Motor neuron (in vitro differentiated cells): Measurements from ENCODE around the gene ACOX3. TPM values are rescaled to one million over a fixed set of nuclear protein-coding genes. Genes with fewer than 3 reads are reported as not detected.
"Not testable (repeated sequence)": the region's sequence is repeated elsewhere in the genome, so short reads cannot be mapped to it uniquely, and the experiment has no call there.

Experiments used
- ATAC-seq, 8 experiments: fragments of 200-7000 bp; cut with Tn5 transposase; replicated peaks in 6 of 8; 2 replicates each; pipeline ENCODE4 v1.8.0; 2021; ENCODE audit warnings: mild to moderate bottlenecking in 8 of 8, moderate library complexity in 8 of 8
- H3K27ac ChIP-seq, 2 donors: fragments of 250-450 bp; sonication (Bioruptor Pico); 2 replicates each; pipeline ENCODE4 v1.9.0; 2021; ENCODE audit warnings: antibody characterized with exemption in 2 of 2, mild to moderate bottlenecking in 2 of 2, moderate library complexity in 1 of 2
- H3K4me1 ChIP-seq, 2 donors: fragments of 250-450 bp; sonication (Bioruptor Pico); replicated peaks in 1 of 2; 2 replicates each; pipeline ENCODE4 v1.6.1; 2021; ENCODE audit warnings: antibody characterized with exemption in 2 of 2, mild to moderate bottlenecking in 2 of 2, moderate library complexity in 1 of 2
- H3K4me3 ChIP-seq, 5 donors: fragments of 250-450 bp; sonication (Bioruptor Pico); 2 replicates each; pipeline ENCODE4 v1.9.0; 2021; ENCODE audit warnings: antibody characterized with exemption in 5 of 5, mild to moderate bottlenecking in 5 of 5, moderate library complexity in 4 of 5
- WGBS, 10 experiments: fragments of 450-650 bp; shearing (Covaris generic); methylation state at CpG; one replicate each; pipeline ENCODE4 v1.0.0; 2022; 5-methylcytosine and 5-hydroxymethylcytosine counted together
- in situ Hi-C, 9 experiments: fragments of 400-800 bp; cut with MboI; loops; one replicate each; pipeline ENCODE4 v1.15.0; 2021; ENCODE audit warnings: low sequenced_read_pairs in 9 of 9, low pct_unique_long_range_greater_than_20kb in 2 of 9; ENCODE audit not compliant: unreplicated experiment in 9 of 9
- total RNA-seq, 8 experiments: library from RNA; unstranded; fragments of 300-600 nt; gene quantifications; 2 replicates each; pipeline versions ENCODE4 v1.2.3 to v1.2.4, GENCODE V29; 2022

Gene ACOX3
- total RNA-seq, 8 experiments from 2014 or later, result 6.9 to 19.7 (median 12.6) TPM

GRCh38 chr4:8386131-8386530 lies 54.4 kb downstream of the ACOX3 start:
- ATAC-seq, H3K4me3 ChIP-seq, H3K27ac ChIP-seq, in situ Hi-C loops: not testable (repeated sequence)
- H3K4me1 ChIP-seq, result peaks cover under 1 to 13% of the 10 kb centered on the region in 2 donors
- WGBS, 10 experiments, result 48 to 94% (median 87%) methylated on average over 3 to 10 of the region's 13 CpGs; no CpG with 5 or more reads in 1 of the 10 experiments

- H3K4me3 ChIP-seq, result no peak overlapping the region
- peaks cover 0 to 10% of the 10 kb centered on the region in 2 donors for H3K4me1 ChIP-seq
- WGBS, 10 experiments, result 13 to 96% (median 88%) methylated on average over 1 to 8 of the region's 11 CpGs; no CpG with 5 or more reads in 3 of the 10 experiments
- no peak overlapping the region for H3K27ac ChIP-seq
- in situ Hi-C loops, result no loop called here
- ATAC-seq, result no peak
Observed at GRCh38 chr4:8385611-8386010, 54.9 kb downstream of the ACOX3 start.

- Histone ChIP-seq H3K4me1 (peaks cover 0 to 6% of the 10 kb centered on the region in 2 donors), H3K4me3 (no peak overlapping the region), H3K27ac (no peak overlapping the region)
- peak in 1 of 8 experiments; percentile 9 for ATAC-seq
- in situ Hi-C loops, result no loop called here
- 71 to 100% (median 82%) methylated on average over 1 to 9 of the region's 9 CpGs; no CpG with 5 or more reads in 4 of the 10 experiments for WGBS, 10 experiments
Observed at GRCh38 chr4:8385106-8385505, 55.4 kb downstream of the ACOX3 start.

- Histone ChIP-seq H3K27ac (no peak overlapping the region), H3K4me3 (no peak overlapping the region), H3K4me1 (peaks cover 0 to 6% of the 10 kb centered on the region in 2 donors)
- in situ Hi-C loops, result no loop called here
- ATAC-seq, result no peak
- WGBS, 10 experiments, result 60 to 100% (median 98%) methylated on average over 1 to 14 of the region's 26 CpGs; no CpG with 5 or more reads in 3 of the 10 experiments
Observed at GRCh38 chr4:8384397-8385060, 56.0 kb downstream of the ACOX3 start.

GRCh38 chr4:8383451-8384160 lies 56.9 kb downstream of the ACOX3 start:
- H3K27ac ChIP-seq, result no peak overlapping the region
- ATAC-seq, result peak in 2 of 8 experiments; percentile 35 to 68

GRCh38 chr4:8383016-8383415 lies 57.5 kb downstream of the ACOX3 start:
- Histone ChIP-seq H3K27ac (no peak overlapping the region), H3K4me1 (peaks cover 0 to 6% of the 10 kb centered on the region in 2 donors), H3K4me3 (no peak overlapping the region)
- 70 to 100% (median 100%) methylated on average over 1 to 2 of the region's 14 CpGs; no CpG with 5 or more reads in 6 of the 10 experiments for WGBS, 10 experiments
- ATAC-seq, result no peak
- in situ Hi-C loops, result no loop called here

More at GRCh38 chr4:8383451-8384160, 56.9 kb downstream of the ACOX3 start:
- 82 to 100% (median 86%) methylated on average over 1 to 14 of the region's 19 CpGs; no CpG with 5 or more reads in 3 of the 10 experiments for WGBS, 10 experiments
- Histone ChIP-seq H3K4me3 (no peak overlapping the region), H3K4me1 (peaks cover 0 to 6% of the 10 kb centered on the region in 2 donors)
- in situ Hi-C loops, result no loop called here

GRCh38 chr4:8381814-8382581 lies 58.5 kb downstream of the ACOX3 start:
- 80 to 100% (median 85%) methylated on average over 1 to 12 of the region's 28 CpGs; no CpG with 5 or more reads in 6 of the 10 experiments for WGBS, 10 experiments
- H3K27ac ChIP-seq, result no peak overlapping the region
- in situ Hi-C loops, result no loop called here
- peak in 3 of 8 experiments; percentile 24 to 42 (median 26) for ATAC-seq
- H3K4me1 ChIP-seq, result peaks cover 0 to 6% of the 10 kb centered on the region in 2 donors
- no peak overlapping the region for H3K4me3 ChIP-seq

- ATAC-seq, result no peak
- in situ Hi-C loops, result no loop called here
- Histone ChIP-seq H3K4me3 (no peak overlapping the region), H3K27ac (no peak overlapping the region), H3K4me1 (peaks cover 0 to 6% of the 10 kb centered on the region in 2 donors)
- 85 to 100% (median 100%) methylated on average over 1 to 12 of the region's 22 CpGs; no CpG with 5 or more reads in 2 of the 10 experiments for WGBS, 10 experiments
Observed at GRCh38 chr4:8380511-8381415, 59.8 kb downstream of the ACOX3 start.

- 95 to 100% (median 100%) methylated on average over 1 to 4 of the region's 6 CpGs; no CpG with 5 or more reads in 4 of the 10 experiments for WGBS, 10 experiments
- in situ Hi-C loops, result no loop called here
- no peak overlapping the region for H3K27ac ChIP-seq
- no peak for ATAC-seq
- H3K4me3 ChIP-seq, result no peak overlapping the region
- H3K4me1 ChIP-seq, result peaks cover 0 to 3% of the 10 kb centered on the region in 2 donors
Observed at GRCh38 chr4:8379771-8380170, 60.8 kb downstream of the ACOX3 start.

GRCh38 chr4:8379281-8379680 lies 61.2 kb downstream of the ACOX3 start:
- no peak overlapping the region for H3K27ac ChIP-seq
- no peak overlapping the region for H3K4me3 ChIP-seq
- in situ Hi-C loops, result no loop called here
- WGBS, 10 experiments, result 80 to 92% (median 90%) methylated on average over 1 to 5 of the region's 12 CpGs; no CpG with 5 or more reads in 7 of the 10 experiments
- ATAC-seq, result no peak
- H3K4me1 ChIP-seq, result peaks cover 0 to 3% of the 10 kb centered on the region in 2 donors

GRCh38 chr4:8378776-8379175 lies 61.7 kb downstream of the ACOX3 start:
- peaks cover 0 to 3% of the 10 kb centered on the region in 2 donors for H3K4me1 ChIP-seq
- H3K4me3 ChIP-seq, result no peak overlapping the region
- in situ Hi-C loops, result no loop called here
- H3K27ac ChIP-seq, result no peak overlapping the region
- ATAC-seq, result no peak
- WGBS, 10 experiments, result 0 to 100% (median 75%) methylated on average over 1 to 5 of the region's 9 CpGs; no CpG with 5 or more reads in 4 of the 10 experiments
